H1 (cell line): ENCODE data around the gene ZNF699. TPM values are rescaled to one million over a fixed set of nuclear protein-coding genes. Genes with fewer than 3 reads are reported as not detected.

Experiments used
- ATF2 ChIP-seq: IDR thresholded peaks from 2 replicates; pipeline ENCODE4 v1.6.1; 2012; ENCODE audit warnings: low read length, inconsistent platforms
- BACH1 ChIP-seq: IDR thresholded peaks from 2 replicates; pipeline ENCODE4 v1.6.1; 2012; ENCODE audit warnings: low read length, improper control_type of control experiment
- BCL11A ChIP-seq, 2 experiments: IDR thresholded peaks; one replicate each; pipeline ENCODE4 v1.6.1; 2011; ENCODE audit warnings: low read depth in 2 of 2, low read length in 2 of 2, mild to moderate bottlenecking in 2 of 2
- CBX8 ChIP-seq: fragments of 300-800, 300-1000 bp; sonication (generic); IDR thresholded peaks from 2 replicates; pipeline ENCODE4 v1.7.1; 2016; ENCODE audit warnings: low read depth, low read length, borderline replicate concordance
- CHD2 ChIP-seq: IDR thresholded peaks from 2 replicates; pipeline ENCODE4 v1.6.1; 2012; ENCODE audit warnings: low read length, improper control_type of control experiment
- CREB1 ChIP-seq: IDR thresholded peaks from 2 replicates; pipeline ENCODE4 v1.6.1; 2012; ENCODE audit warnings: inconsistent platforms
- CTCF ChIP-seq, 3 experiments: IDR thresholded peaks; 1 replicate in 2 of 3; 2 replicates in 1 of 3; pipeline versions ENCODE4 v1.5.1 to v1.6.1; 2011; ENCODE audit warnings: low read length in 3 of 3, mild to moderate bottlenecking in 3 of 3, inconsistent platforms in 2 of 3, low read depth in 1 of 3, moderate library complexity in 1 of 3; ENCODE audit not compliant: insufficient read depth in 1 of 3; ENCODE audit errors: control extremely low read depth in 1 of 3
- EZH2 ChIP-seq: fragments of 200-600 bp; sonication (generic); IDR thresholded peaks from 2 replicates; pipeline ENCODE4 v1.7.1; 2012; ENCODE audit warnings: low read depth, mild to moderate bottlenecking, moderate library complexity, low read length, inconsistent platforms; ENCODE audit not compliant: severe bottlenecking
- FOSL1 ChIP-seq: IDR thresholded peaks from 2 replicates; pipeline ENCODE4 v1.6.1; 2011; ENCODE audit warnings: mild to moderate bottlenecking, low read depth, low read length, moderate library complexity; ENCODE audit not compliant: insufficient read depth
- KDM1A ChIP-seq: fragments of 200-600, 300-600 bp; sonication (generic); IDR thresholded peaks from 2 replicates; pipeline ENCODE4 v1.7.1; 2016; ENCODE audit warnings: mild to moderate bottlenecking, low read length, borderline replicate concordance
- KDM4A ChIP-seq: IDR thresholded peaks from one replicate; pipeline ENCODE4 v1.7.1; 2012; ENCODE audit warnings: low read depth, mild to moderate bottlenecking, moderate library complexity, low read length, inconsistent platforms; ENCODE audit not compliant: severe bottlenecking
- MAFK ChIP-seq: IDR thresholded peaks from 2 replicates; pipeline ENCODE4 v1.6.1; 2012; ENCODE audit warnings: low read depth, mild to moderate bottlenecking, improper control_type of control experiment, low read length
- MAX ChIP-seq: IDR thresholded peaks from 2 replicates; pipeline ENCODE4 v1.6.1; 2012; ENCODE audit warnings: inconsistent platforms
- PHF8 ChIP-seq: fragments of 200-600 bp; sonication (generic); conservative IDR thresholded peaks from 2 replicates; pipeline ENCODE4 v1.7.1; 2012; ENCODE audit warnings: low read depth, mild to moderate bottlenecking, inconsistent platforms, low read length, moderate library complexity
- POLR2A ChIP-seq, 2 experiments: IDR thresholded peaks; 1 replicate in 1 of 2; 2 replicates in 1 of 2; pipeline ENCODE4 v1.6.1; 2011; ENCODE audit warnings: low read depth in 2 of 2, low read length in 2 of 2, mild to moderate bottlenecking in 2 of 2; ENCODE audit errors: control extremely low read depth in 1 of 2
- RAD21 ChIP-seq, 2 experiments: IDR thresholded peaks in 1 of 2; conservative IDR thresholded peaks in 1 of 2; 2 replicates each; pipeline ENCODE4 v1.6.1; 2011; ENCODE audit warnings: low read depth in 2 of 2, low read length in 2 of 2, improper control_type of control experiment in 1 of 2, inconsistent platforms in 1 of 2, mild to moderate bottlenecking in 1 of 2, moderate library complexity in 1 of 2
- RXRA ChIP-seq: IDR thresholded peaks from 2 replicates; pipeline ENCODE4 v1.6.1; 2011; ENCODE audit warnings: low read depth, mild to moderate bottlenecking, low read length, moderate library complexity; ENCODE audit not compliant: insufficient read depth
- SIN3A ChIP-seq, 2 experiments: IDR thresholded peaks in 1 of 2; conservative IDR thresholded peaks in 1 of 2; 2 replicates each; pipeline ENCODE4 v1.6.1; 2011 to 2012; ENCODE audit warnings: low read length in 2 of 2, improper control_type of control experiment in 1 of 2, low read depth in 1 of 2, mild to moderate bottlenecking in 1 of 2
- SIRT6 ChIP-seq: IDR thresholded peaks from one replicate; pipeline ENCODE4 v1.7.1; 2012; ENCODE audit warnings: low read length, inconsistent platforms
- SP2 ChIP-seq: IDR thresholded peaks from 2 replicates; pipeline ENCODE4 v1.6.1; 2012; ENCODE audit warnings: mild to moderate bottlenecking, low read length, inconsistent platforms
- polyA plus RNA-seq, 7 experiments: library from polyadenylated mRNA; depleted of rRNA in 3 of 7; stranded (reverse) in 5 of 7; unstranded in 2 of 7; fragments of >200 nt in 5 of 7; fragments of 200-250 nt in 2 of 7; gene quantifications; 1 replicate in 5 of 7; 2 replicates in 1 of 7; 4 replicates in 1 of 7; pipeline versions ENCODE4 v1.2.1 to v1.2.3, GENCODE V29; 2011 to 2013; ENCODE audit warnings: missing spikeins in 2 of 7, mixed read lengths in 2 of 7
- total RNA-seq: library from RNA; stranded (reverse); fragmentation: NEBNext Ultra II Directional; extraction: Animal tissue kit (Norgen Biotek cat#: 25700); gene quantifications from 2 replicates; pipeline ENCODE4 v1.2.1, GENCODE V29; 2021

Gene ZNF699
- total and polyA plus RNA-seq, 2 of the 8 experiments (the other 6 are each of a cell fraction or from before 2014, with no cell fraction given) = 1.00 to 3.3 TPM

- TF ChIP-seq CTCF (IDR thresholded peaks at IDR 0.05; ENCODE audit: control extremely low read depth in 1 of 3, insufficient read depth in 1 of 3, low read depth in 1 of 3, low read length in 3 of 3) (peak; percentile 23 to 28 (median 23); a peak in 3 of 4 replicates), KDM4A (no peak), CREB1 (no peak), CBX8 (no peak), SIN3A (conservative IDR thresholded peaks at IDR 0.05 in 1 of 2, IDR thresholded peaks at IDR 0.05 in 1 of 2; ENCODE audit: low read depth in 1 of 2, low read length in 2 of 2) (peak in 1 of 2 experiments; percentile 67; a peak in 2 of 4 replicates), BCL11A (IDR thresholded peaks at IDR 0.05; ENCODE audit: low read depth in 2 of 2, low read length in 2 of 2) (no peak), ATF2 (no peak), BACH1 (0 out of 2 replicates have a peak, but pooled peaks have one; percentile 12), RAD21 (IDR thresholded peaks at IDR 0.05 in 1 of 2, conservative IDR thresholded peaks at IDR 0.05 in 1 of 2; ENCODE audit: low read depth in 2 of 2, low read length in 2 of 2) (no peak), FOSL1 (no peak), MAFK (no peak), PHF8 (peak; percentile 70), SIRT6 (no peak), CHD2 (peak; percentile 92), SP2 (no peak), MAX (no peak), KDM1A (no peak), EZH2 (no peak), RXRA (no peak), POLR2A (IDR thresholded peaks at IDR 0.05; ENCODE audit: control extremely low read depth in 1 of 2, low read depth in 2 of 2, low read length in 2 of 2) (peak in 1 of 2 experiments; percentile 70; a peak in 2 of 3 replicates)
These were observed 14.4 kb upstream of the ZNF699 start, which contains the start of gene ZNF559 (continued) for GRCh38 chr19:9323919-9324583.
